IMR-90 (cell line): ENCODE data around the gene NDUFA5. TPM values are rescaled to one million over a fixed set of nuclear protein-coding genes. Genes with fewer than 3 reads are reported as not detected.

Experiments
- ATAC-seq: fragments of 200-7000 bp; cut with Tn5 transposase; 2 replicates; pipeline ENCODE4 v1.9.1; 2020; ENCODE audit warnings: low read depth, mild to moderate bottlenecking, moderate library complexity
- BruUV-seq: library from RNA; stranded (reverse); fragments of 400-500 nt; replicated peaks from 2 replicates; lab custom pipeline; 2021; lab: Mats Ljungman, UMichigan
- CTCF ChIA-PET: fragments of 300-600 bp; formaldehyde crosslinking; extraction: SDS; loops from one replicate; lab custom pipeline; 2021; ENCODE audit warnings: antibody characterized with exemption; lab: Yijun Ruan, JAX
- POLR2A ChIA-PET: fragments of 300-600 bp; sonication (Branson Sonifier 250); formaldehyde crosslinking; loops from one replicate; lab custom pipeline; 2022; ENCODE audit warnings: antibody characterized with exemption; ENCODE audit not compliant: unreplicated experiment; lab: Charles Lee
- DNase-seq: peaks from one replicate; pipeline ENCODE4 v3.0.0; 2013
- H2AFZ ChIP-seq: replicated peaks from 2 replicates; pipeline ENCODE3; 2013; ENCODE audit warnings: low read length, mild to moderate bottlenecking; ENCODE audit not compliant: poor library complexity
- H2AK5ac ChIP-seq: 2 replicates; pipeline ENCODE4 v1.6.1; 2013; ENCODE audit warnings: low read depth, low read length, inconsistent platforms
- H2AK9ac ChIP-seq: replicated peaks from 2 replicates; pipeline ENCODE3; 2013; ENCODE audit warnings: mild to moderate bottlenecking, low read depth, low read length, moderate library complexity; ENCODE audit not compliant: poor library complexity
- H2BK120ac ChIP-seq: 2 replicates; pipeline ENCODE4 v1.6.1; 2013; ENCODE audit warnings: low read depth, low read length, inconsistent platforms
- H2BK15ac ChIP-seq: 3 replicates; pipeline ENCODE4 v1.6.1; 2013; ENCODE audit warnings: low read depth, low read length, inconsistent platforms
- H2BK20ac ChIP-seq: 2 replicates; pipeline ENCODE4 v1.6.1; 2013; ENCODE audit warnings: low read depth, mild to moderate bottlenecking, inconsistent platforms, low read length, moderate library complexity
- H2BK5ac ChIP-seq: 2 replicates; pipeline ENCODE4 v1.6.1; 2013; ENCODE audit warnings: mild to moderate bottlenecking, low read depth, low read length, inconsistent platforms; ENCODE audit not compliant: poor library complexity, severe bottlenecking
- H3K14ac ChIP-seq: replicated peaks from 2 replicates; pipeline ENCODE4 v1.6.1; 2013; ENCODE audit warnings: low read depth, low read length, inconsistent platforms
- H3K18ac ChIP-seq: 2 replicates; pipeline ENCODE4 v1.6.1; 2013; ENCODE audit warnings: low read depth, low read length, control low read depth
- H3K23ac ChIP-seq: 2 replicates; pipeline ENCODE4 v1.6.1; 2013; ENCODE audit warnings: low read depth, low read length, inconsistent platforms
- H3K27ac ChIP-seq: 2 replicates; pipeline ENCODE4 v1.5.1; 2013; ENCODE audit warnings: mild to moderate bottlenecking, control low read depth, low read length; ENCODE audit not compliant: insufficient read depth
- H3K27me3 ChIP-seq: 2 replicates; pipeline ENCODE4 v1.6.1; 2013; ENCODE audit warnings: low read length; ENCODE audit not compliant: control insufficient read depth, insufficient read depth
- H3K36me3 ChIP-seq: 2 replicates; pipeline ENCODE4 v1.6.1; 2013; ENCODE audit warnings: low read length, mixed read lengths; ENCODE audit not compliant: control insufficient read depth, insufficient read depth
- H3K4ac ChIP-seq: 2 replicates; pipeline ENCODE4 v1.6.1; 2013; ENCODE audit warnings: low read depth, low read length, inconsistent platforms
- H3K4me1 ChIP-seq: 2 replicates; pipeline ENCODE4 v1.6.1; 2013; ENCODE audit warnings: low read length, mixed read lengths; ENCODE audit not compliant: control insufficient read depth, insufficient read depth
- H3K4me2 ChIP-seq: 2 replicates; pipeline ENCODE4 v1.6.1; 2013; ENCODE audit warnings: low read depth, mild to moderate bottlenecking, control low read depth, low read length, moderate library complexity
- H3K4me3 ChIP-seq: 2 replicates; pipeline ENCODE4 v1.5.1; 2013; ENCODE audit warnings: low read depth, mild to moderate bottlenecking, control low read depth, low read length, moderate library complexity; ENCODE audit not compliant: insufficient read depth
- H3K56ac ChIP-seq: 2 replicates; pipeline ENCODE4 v1.6.1; 2013; ENCODE audit warnings: low read length, inconsistent platforms; ENCODE audit not compliant: insufficient read depth; ENCODE audit errors: extremely low read depth
- H3K79me1 ChIP-seq, 2 experiments: 2 replicates each; pipeline ENCODE4 v1.6.1; 2013; ENCODE audit warnings: low read length in 2 of 2, inconsistent platforms in 1 of 2, low read depth in 1 of 2
- H3K9ac ChIP-seq: 2 replicates; pipeline ENCODE4 v1.6.1; 2013; ENCODE audit warnings: low read depth, low read length, control low read depth
- H3K9me1 ChIP-seq: 2 replicates; pipeline ENCODE4 v1.6.1; 2013; ENCODE audit warnings: low read length, inconsistent platforms; ENCODE audit not compliant: insufficient read depth
- H3K9me3 ChIP-seq: 2 replicates; pipeline ENCODE4 v1.6.1; 2013; ENCODE audit warnings: low read length; ENCODE audit not compliant: control insufficient read depth, insufficient read depth
- H4K20me1 ChIP-seq: 2 replicates; pipeline ENCODE4 v1.6.1; 2013; ENCODE audit warnings: low read length, inconsistent platforms; ENCODE audit not compliant: insufficient read depth
- H4K5ac ChIP-seq: 2 replicates; pipeline ENCODE4 v1.6.1; 2013; ENCODE audit warnings: mild to moderate bottlenecking, low read depth, low read length, control low read depth
- H4K8ac ChIP-seq, 2 experiments: 2 replicates each; pipeline ENCODE4 v1.6.1; 2013; ENCODE audit warnings: low read depth in 2 of 2, low read length in 2 of 2, control low read depth in 1 of 2, inconsistent platforms in 1 of 2
- H4K91ac ChIP-seq: 2 replicates; pipeline ENCODE4 v1.6.1; 2013; ENCODE audit warnings: low read depth, low read length, inconsistent platforms; ENCODE audit not compliant: insufficient read depth
- BHLHE40 ChIP-seq: fragments of 150-350 bp; IDR thresholded peaks from 2 replicates; pipeline ENCODE4 v1.6.1; 2016; ENCODE audit warnings: mild to moderate bottlenecking, low read depth, low read length
- CEBPB ChIP-seq: IDR thresholded peaks from 2 replicates; pipeline ENCODE4 v1.6.1; 2012; ENCODE audit warnings: low read depth, low read length, improper control_type of control experiment
- CHD1 ChIP-seq: IDR thresholded peaks from 2 replicates; pipeline ENCODE4 v1.6.1; 2012; ENCODE audit warnings: low read depth, low read length, improper control_type of control experiment
- FOS ChIP-seq: fragments of 150-350 bp; IDR thresholded peaks from 2 replicates; pipeline ENCODE4 v1.6.1; 2016; ENCODE audit warnings: low read depth, low read length
- MAFK ChIP-seq: IDR thresholded peaks from 2 replicates; pipeline ENCODE4 v1.6.1; 2012; ENCODE audit warnings: low read depth, low read length, improper control_type of control experiment
- MAZ ChIP-seq: IDR thresholded peaks from 2 replicates; pipeline ENCODE4 v1.6.1; 2012; ENCODE audit warnings: low read depth, mild to moderate bottlenecking, low read length, improper control_type of control experiment, moderate library complexity, borderline replicate concordance
- MXI1 ChIP-seq: IDR thresholded peaks from 2 replicates; pipeline ENCODE4 v1.6.1; 2012; ENCODE audit warnings: low read depth, mild to moderate bottlenecking, low read length, moderate library complexity, borderline replicate concordance
- NFE2L2 ChIP-seq: fragments of 150-350 bp; IDR thresholded peaks from 2 replicates; pipeline ENCODE4 v1.6.1; 2016; ENCODE audit warnings: low read depth, mild to moderate bottlenecking, low read length
- POLR2A ChIP-seq: IDR thresholded peaks from 2 replicates; pipeline ENCODE4 v1.6.1; 2012; ENCODE audit warnings: mild to moderate bottlenecking, low read depth, low read length
- RAD21 ChIP-seq: IDR thresholded peaks from 2 replicates; pipeline ENCODE4 v1.6.1; 2012; ENCODE audit warnings: low read length, improper control_type of control experiment
- RCOR1 ChIP-seq: IDR thresholded peaks from 2 replicates; pipeline ENCODE4 v1.6.1; 2012; ENCODE audit warnings: mild to moderate bottlenecking, low read length, improper control_type of control experiment; ENCODE audit not compliant: insufficient replicate concordance
- RFX5 ChIP-seq: IDR thresholded peaks from 2 replicates; pipeline ENCODE4 v1.8.0; 2012; ENCODE audit warnings: low read depth, mild to moderate bottlenecking, low read length, moderate library complexity
- SMC3 ChIP-seq: fragments of 150-350 bp; IDR thresholded peaks from 2 replicates; pipeline ENCODE4 v1.6.1; 2016; ENCODE audit warnings: low read depth, mild to moderate bottlenecking, antibody characterized with exemption, low read length, moderate library complexity
- WGBS, 2 experiments: methylation state at CpG; one replicate each; pipeline versions ENCODE4 v1.1.5 to v1.1.7; 2013; ENCODE audit warnings: missing lambda C conversion rate in 2 of 2; ENCODE audit not compliant: insufficient read length in 1 of 2; ENCODE audit errors: extremely low coverage in 2 of 2; 5-methylcytosine and 5-hydroxymethylcytosine counted together
- dilution Hi-C: fragments of 300-500 bp; cut with HindIII; formaldehyde crosslinking; loops from one replicate; pipeline ENCODE4 v1.14.3; 2018; ENCODE audit warnings: low sequenced_read_pairs; ENCODE audit not compliant: unreplicated experiment
- in situ Hi-C: fragments of 300-500 bp; cut with MboI; formaldehyde crosslinking; loops from 3 replicates; pipeline ENCODE4 v1.14.3; 2019; ENCODE audit warnings: low sequenced_read_pairs, inconsistent platforms, mixed read lengths
- intact Hi-C: fragments of 100-400 bp; cut with micrococcal nuclease; formaldehyde crosslinking; loops from 2 replicates; pipeline ENCODE4 v1.10.0; 2022
- polyA plus RNA-seq, 3 experiments: library from polyadenylated mRNA; depleted of rRNA; stranded (reverse); fragments of >200 nt; gene quantifications; 2 replicates each; pipeline ENCODE4 v1.2.3, GENCODE V29; 2012; ENCODE audit warnings: low replicate concordance in 1 of 3
- total RNA-seq: library from RNA; depleted of rRNA; stranded (reverse); fragments of >200 nt; gene quantifications from 2 replicates; pipeline ENCODE4 v1.2.3, GENCODE V29; 2012
- TF ChIP-seq, protein P1 (sequence below): fragments of 150-350 bp; IDR thresholded peaks from 2 replicates; pipeline ENCODE4 v1.6.1; 2016; ENCODE audit warnings: low read depth, mild to moderate bottlenecking, low read length, moderate library complexity, borderline replicate concordance
- TF ChIP-seq, protein P2 (sequence below): conservative IDR thresholded peaks from 2 replicates; pipeline ENCODE4 v1.5.1; 2012; ENCODE audit warnings: mild to moderate bottlenecking, low read depth, low read length, improper control_type of control experiment
- TF ChIP-seq, protein P3 (sequence below): fragments of 150-350 bp; IDR thresholded peaks from 2 replicates; pipeline ENCODE4 v1.6.1; 2017; ENCODE audit warnings: mild to moderate bottlenecking, antibody characterized with exemption, low read length, low read depth

Gene NDUFA5
- total and polyA plus RNA-seq, 2 of the 4 experiments (the other 2 are of a cell fraction), result 2.9 to 12.1 TPM

DNA sequence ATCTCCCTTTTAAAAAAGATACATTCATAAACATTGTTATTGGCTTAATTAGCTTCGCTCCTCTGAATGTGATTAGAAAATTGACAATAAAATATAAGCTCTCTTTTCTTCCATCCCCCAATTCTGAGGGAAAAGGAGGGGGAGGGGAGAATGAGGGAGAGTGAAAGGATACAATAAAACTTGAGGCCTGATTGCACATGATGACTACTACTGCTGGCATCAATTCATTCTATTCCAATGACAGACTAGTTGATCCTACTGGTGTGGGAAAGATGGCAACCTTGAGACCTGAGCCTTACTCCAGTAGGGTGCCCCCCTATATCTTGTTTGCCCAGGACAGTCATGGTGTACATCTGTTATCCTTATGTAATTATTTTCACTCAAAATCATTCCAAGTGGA, 18.7 kb downstream of the NDUFA5 start:
- POLR2A ChIA-PET, result no interaction called here
- H3K4me2 ChIP-seq, result no peak overlapping the region
- dilution Hi-C loops, result no loop called here

More for the DNA sequence above, 18.7 kb downstream of the NDUFA5 start:
- H4K91ac ChIP-seq, result no peak overlapping the region
- no peak overlapping the region for H2BK15ac ChIP-seq
- WGBS, 2 experiments, result no CpG with 5 or more reads among the region's 1 CpG
- no peak overlapping the region for H3K27ac ChIP-seq
- H2AFZ ChIP-seq, result no peak overlapping the region
- DNase-seq, result peak; percentile 10
- TF ChIP-seq CEBPB, result no peak
- no peak for TF ChIP-seq MXI1
- no peak for TF ChIP-seq RFX5
- no peak for TF ChIP-seq POLR2A
- no peak for TF ChIP-seq CHD1
- TF ChIP-seq, protein P1, sequence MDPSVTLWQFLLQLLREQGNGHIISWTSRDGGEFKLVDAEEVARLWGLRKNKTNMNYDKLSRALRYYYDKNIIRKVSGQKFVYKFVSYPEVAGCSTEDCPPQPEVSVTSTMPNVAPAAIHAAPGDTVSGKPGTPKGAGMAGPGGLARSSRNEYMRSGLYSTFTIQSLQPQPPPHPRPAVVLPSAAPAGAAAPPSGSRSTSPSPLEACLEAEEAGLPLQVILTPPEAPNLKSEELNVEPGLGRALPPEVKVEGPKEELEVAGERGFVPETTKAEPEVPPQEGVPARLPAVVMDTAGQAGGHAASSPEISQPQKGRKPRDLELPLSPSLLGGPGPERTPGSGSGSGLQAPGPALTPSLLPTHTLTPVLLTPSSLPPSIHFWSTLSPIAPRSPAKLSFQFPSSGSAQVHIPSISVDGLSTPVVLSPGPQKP, result no peak
- no peak for TF ChIP-seq NFE2L2
- TF ChIP-seq SMC3, result no peak
- TF ChIP-seq, protein P2, sequence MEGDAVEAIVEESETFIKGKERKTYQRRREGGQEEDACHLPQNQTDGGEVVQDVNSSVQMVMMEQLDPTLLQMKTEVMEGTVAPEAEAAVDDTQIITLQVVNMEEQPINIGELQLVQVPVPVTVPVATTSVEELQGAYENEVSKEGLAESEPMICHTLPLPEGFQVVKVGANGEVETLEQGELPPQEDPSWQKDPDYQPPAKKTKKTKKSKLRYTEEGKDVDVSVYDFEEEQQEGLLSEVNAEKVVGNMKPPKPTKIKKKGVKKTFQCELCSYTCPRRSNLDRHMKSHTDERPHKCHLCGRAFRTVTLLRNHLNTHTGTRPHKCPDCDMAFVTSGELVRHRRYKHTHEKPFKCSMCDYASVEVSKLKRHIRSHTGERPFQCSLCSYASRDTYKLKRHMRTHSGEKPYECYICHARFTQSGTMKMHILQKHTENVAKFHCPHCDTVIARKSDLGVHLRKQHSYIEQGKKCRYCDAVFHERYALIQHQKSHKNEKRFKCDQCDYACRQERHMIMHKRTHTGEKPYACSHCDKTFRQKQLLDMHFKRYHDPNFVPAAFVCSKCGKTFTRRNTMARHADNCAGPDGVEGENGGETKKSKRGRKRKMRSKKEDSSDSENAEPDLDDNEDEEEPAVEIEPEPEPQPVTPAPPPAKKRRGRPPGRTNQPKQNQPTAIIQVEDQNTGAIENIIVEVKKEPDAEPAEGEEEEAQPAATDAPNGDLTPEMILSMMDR, result no peak
- TF ChIP-seq RAD21, result no peak
- TF ChIP-seq MAZ, result no peak
- no peak for TF ChIP-seq MAFK
- TF ChIP-seq, protein P3, sequence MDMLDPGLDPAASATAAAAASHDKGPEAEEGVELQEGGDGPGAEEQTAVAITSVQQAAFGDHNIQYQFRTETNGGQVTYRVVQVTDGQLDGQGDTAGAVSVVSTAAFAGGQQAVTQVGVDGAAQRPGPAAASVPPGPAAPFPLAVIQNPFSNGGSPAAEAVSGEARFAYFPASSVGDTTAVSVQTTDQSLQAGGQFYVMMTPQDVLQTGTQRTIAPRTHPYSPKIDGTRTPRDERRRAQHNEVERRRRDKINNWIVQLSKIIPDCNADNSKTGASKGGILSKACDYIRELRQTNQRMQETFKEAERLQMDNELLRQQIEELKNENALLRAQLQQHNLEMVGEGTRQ, result no peak
- TF ChIP-seq RCOR1, result no peak
- no peak for TF ChIP-seq FOS
- no peak for TF ChIP-seq BHLHE40
- no peak overlapping the region for H4K5ac ChIP-seq
- H3K9me1 ChIP-seq, result no peaks in the 10 kb centered on the region
- H3K56ac ChIP-seq, result no peak overlapping the region
- no peak overlapping the region for H4K8ac ChIP-seq
- no peaks in the 10 kb centered on the region for H3K27me3 ChIP-seq
- H3K4me3 ChIP-seq, result no peak overlapping the region
- no TSS peak for BruUV-seq
- intact Hi-C loops (no loop called here), in situ Hi-C loops (no loop called here)
- no peak overlapping the region for H3K9ac ChIP-seq
- H2BK120ac ChIP-seq, result no peak overlapping the region
- ATAC-seq, result no peak
- H3K4ac ChIP-seq, result no peak overlapping the region
- H3K36me3 ChIP-seq, result 0 out of 2 replicates have a peak, but pooled peaks cover 3% of the 10 kb centered on the region
- no peak overlapping the region for H3K18ac ChIP-seq
- CTCF ChIA-PET, result no interaction called here
- H3K79me1 ChIP-seq, result peaks cover 3% of the 10 kb centered on the region in 2 experiments; a peak in 2 of 4 replicates
- H3K23ac ChIP-seq, result no peak overlapping the region
- no peaks in the 10 kb centered on the region for H4K20me1 ChIP-seq
- H2AK5ac ChIP-seq, result no peak overlapping the region
- no peak overlapping the region for H2AK9ac ChIP-seq
- peaks cover 5% of the 10 kb centered on the region; the same call in 1 of the 2 replicates for H3K4me1 ChIP-seq
- no peaks in the 10 kb centered on the region for H3K9me3 ChIP-seq
- H2BK5ac ChIP-seq, result no peak overlapping the region
- H3K14ac ChIP-seq, result no peak overlapping the region
- H2BK20ac ChIP-seq, result no peak overlapping the region
